ENCODE results near the gene ZMIZ1.

ZMIZ1 gene

GRCh38 chr10:79139124-79139835 lies 70.5 kb downstream of the ZMIZ1 start:
- no peak for DNase-seq (ENCODE audit: low read depth in 2 of 2)

GRCh38 chr10:79140085-79140793 lies 71.5 kb downstream of the ZMIZ1 start:
- DNase-seq (ENCODE audit: low read depth in 2 of 2) = no peak

- no peak for DNase-seq (ENCODE audit: low read depth in 2 of 2)
Measured at GRCh38 chr10:79140855-79141254, 72.1 kb downstream of the ZMIZ1 start.

DNA sequence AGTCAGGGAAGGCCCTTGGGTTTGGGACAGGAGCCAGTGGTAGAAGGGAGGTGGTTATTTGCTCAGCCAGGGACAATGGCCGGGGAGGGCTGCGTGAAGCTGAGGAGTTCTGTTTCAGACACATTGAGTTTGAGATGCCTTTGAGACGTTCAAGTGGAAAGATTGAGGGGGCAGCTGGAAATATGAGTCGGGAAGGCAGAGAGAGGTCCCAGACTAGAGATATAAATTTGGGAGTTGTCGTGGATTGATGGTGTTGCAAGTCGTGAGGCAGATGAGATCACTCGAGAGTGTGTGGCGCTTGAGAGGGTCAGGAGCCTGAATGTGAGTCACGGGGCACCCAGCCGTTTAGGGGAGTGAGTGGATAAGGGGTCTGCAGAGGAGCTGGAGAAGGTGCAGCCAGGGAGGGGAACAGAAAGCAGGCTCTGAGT lies 73.3 kb downstream of the ZMIZ1 start:
- no peak for DNase-seq (ENCODE audit: low read depth in 2 of 2)

GRCh38 chr10:79142522-79143309 lies 74.0 kb downstream of the ZMIZ1 start:
- no peak for DNase-seq (ENCODE audit: low read depth in 2 of 2)

DNA sequence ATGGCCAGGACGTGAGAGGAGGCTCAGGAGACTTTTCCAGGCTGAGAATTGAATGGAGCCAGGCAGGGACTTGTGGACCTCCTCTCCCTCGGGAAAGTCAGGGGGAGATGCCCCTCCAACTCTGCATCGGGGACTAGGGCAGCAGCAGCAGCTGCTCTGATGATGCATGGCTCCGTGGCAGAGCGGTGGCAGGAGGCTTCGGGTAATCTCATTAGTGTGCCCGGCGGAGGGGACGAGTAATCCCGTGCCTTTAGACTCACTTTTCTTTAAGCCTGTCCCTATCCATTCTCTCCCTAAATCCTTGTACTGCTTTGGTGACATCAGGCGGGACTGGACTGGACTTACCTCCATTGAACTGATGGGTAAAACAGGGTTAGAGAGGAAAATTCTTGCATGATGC lies 75.1 kb downstream of the ZMIZ1 start:
- no peak for DNase-seq (ENCODE audit: low read depth in 2 of 2)

- DNase-seq (ENCODE audit: low read depth in 2 of 2) = no peak
Measured at GRCh38 chr10:79144351-79145173, 75.8 kb downstream of the ZMIZ1 start.

DNA sequence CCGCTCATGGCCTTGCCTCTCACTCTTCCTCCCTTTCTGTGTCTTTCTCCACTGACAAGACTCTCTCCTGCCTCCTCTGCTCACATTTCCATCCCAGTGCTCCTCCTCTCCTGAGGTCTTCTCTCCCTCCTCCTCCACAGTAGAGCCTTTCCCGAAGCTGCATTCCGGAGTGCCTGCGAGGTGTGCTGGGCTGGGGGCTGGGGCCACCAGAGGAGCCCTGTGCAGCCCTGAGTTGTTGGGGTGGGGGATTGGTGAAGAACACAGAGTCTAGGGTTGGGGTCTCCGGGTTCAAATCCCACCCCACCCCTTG lies 76.4 kb downstream of the ZMIZ1 start:
- DNase-seq (ENCODE audit: low read depth in 2 of 2) = no peak

GRCh38 chr10:79145517-79146470 lies 77.0 kb downstream of the ZMIZ1 start:
- no peak for DNase-seq (ENCODE audit: low read depth in 2 of 2)

DNA sequence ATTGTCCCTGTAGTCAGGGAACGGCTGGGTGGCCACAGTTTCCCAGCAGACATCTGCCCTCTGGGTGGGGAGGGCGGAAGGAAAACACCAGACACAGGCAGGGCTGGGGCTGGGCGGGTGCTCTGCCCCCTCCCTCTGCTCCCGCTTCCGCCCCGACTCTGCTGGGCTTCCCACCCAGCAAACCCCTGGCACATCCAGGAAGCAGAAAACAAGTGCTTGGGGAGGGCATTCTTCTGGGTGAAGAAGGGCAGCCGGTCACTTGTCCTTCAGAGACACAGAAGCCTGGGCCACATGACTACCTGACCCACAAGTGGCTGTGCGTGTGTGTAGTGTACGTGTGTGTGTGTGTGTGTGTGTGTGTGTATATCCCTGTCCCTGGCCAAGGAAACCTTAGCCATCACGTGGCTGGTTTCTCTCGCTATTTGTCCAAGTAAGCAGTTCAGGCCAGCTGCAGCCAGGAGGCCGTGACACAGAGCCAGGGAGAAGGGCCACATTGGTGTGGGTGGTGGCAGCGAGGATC lies 77.9 kb downstream of the ZMIZ1 start:
- no peak for DNase-seq (ENCODE audit: low read depth in 2 of 2)

GRCh38 chr10:79147306-79147705 lies 78.5 kb downstream of the ZMIZ1 start:
- no peak for DNase-seq (ENCODE audit: low read depth in 2 of 2)

- no peak for DNase-seq (ENCODE audit: low read depth in 2 of 2)
Measured at GRCh38 chr10:79147796-79148451, 79.2 kb downstream of the ZMIZ1 start.

- no peak for DNase-seq (ENCODE audit: low read depth in 2 of 2)
Measured at GRCh38 chr10:79148452-79149344, 79.9 kb downstream of the ZMIZ1 start.

- no peak for DNase-seq (ENCODE audit: low read depth in 2 of 2)
Measured at GRCh38 chr10:79149345-79149661, 80.5 kb downstream of the ZMIZ1 start.

GRCh38 chr10:79149662-79150443 lies 81.1 kb downstream of the ZMIZ1 start:
- DNase-seq (ENCODE audit: low read depth in 2 of 2) = no peak

DNA sequence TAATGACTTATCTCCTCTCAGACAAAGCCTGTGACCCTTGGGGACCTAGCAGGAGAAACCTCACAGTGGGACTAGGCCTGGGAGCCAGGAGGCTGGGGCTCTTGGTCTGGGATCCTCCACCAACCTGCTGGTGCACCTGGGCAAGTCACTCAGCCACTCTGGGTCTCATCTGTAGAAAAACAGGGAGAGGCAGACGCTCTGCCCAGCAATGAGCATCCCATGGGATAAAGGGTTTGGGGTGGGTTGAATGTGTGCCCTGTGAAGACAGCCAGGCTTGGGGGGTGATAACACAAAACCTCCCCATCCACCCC lies 81.6 kb downstream of the ZMIZ1 start:
- DNase-seq (ENCODE audit: low read depth in 2 of 2) = no peak

- DNase-seq (ENCODE audit: low read depth in 2 of 2) = no peak
Measured at GRCh38 chr10:79152423-79152817, 83.7 kb downstream of the ZMIZ1 start.

GRCh38 chr10:79153745-79154144 lies 85.0 kb downstream of the ZMIZ1 start:
- DNase-seq (ENCODE audit: low read depth in 2 of 2) = no peak
